PC-3 (cell line): ENCODE results near the gene CIB4.

Experiments
- CTCF ChIP-seq: fragments of 300-600 bp; sonication (generic); conservative IDR thresholded peaks from 2 replicates; pipeline ENCODE4 v1.5.1; 2017; ENCODE audit warnings: antibody characterized with exemption, low read depth, mild to moderate bottlenecking, low read length
- EZH2 ChIP-seq: fragments of 300-600 bp; sonication (generic); IDR thresholded peaks from one replicate; pipeline ENCODE4 v1.6.1; 2017; ENCODE audit warnings: antibody characterized with exemption, mild to moderate bottlenecking, low read length; ENCODE audit not compliant: unreplicated experiment

DNA sequence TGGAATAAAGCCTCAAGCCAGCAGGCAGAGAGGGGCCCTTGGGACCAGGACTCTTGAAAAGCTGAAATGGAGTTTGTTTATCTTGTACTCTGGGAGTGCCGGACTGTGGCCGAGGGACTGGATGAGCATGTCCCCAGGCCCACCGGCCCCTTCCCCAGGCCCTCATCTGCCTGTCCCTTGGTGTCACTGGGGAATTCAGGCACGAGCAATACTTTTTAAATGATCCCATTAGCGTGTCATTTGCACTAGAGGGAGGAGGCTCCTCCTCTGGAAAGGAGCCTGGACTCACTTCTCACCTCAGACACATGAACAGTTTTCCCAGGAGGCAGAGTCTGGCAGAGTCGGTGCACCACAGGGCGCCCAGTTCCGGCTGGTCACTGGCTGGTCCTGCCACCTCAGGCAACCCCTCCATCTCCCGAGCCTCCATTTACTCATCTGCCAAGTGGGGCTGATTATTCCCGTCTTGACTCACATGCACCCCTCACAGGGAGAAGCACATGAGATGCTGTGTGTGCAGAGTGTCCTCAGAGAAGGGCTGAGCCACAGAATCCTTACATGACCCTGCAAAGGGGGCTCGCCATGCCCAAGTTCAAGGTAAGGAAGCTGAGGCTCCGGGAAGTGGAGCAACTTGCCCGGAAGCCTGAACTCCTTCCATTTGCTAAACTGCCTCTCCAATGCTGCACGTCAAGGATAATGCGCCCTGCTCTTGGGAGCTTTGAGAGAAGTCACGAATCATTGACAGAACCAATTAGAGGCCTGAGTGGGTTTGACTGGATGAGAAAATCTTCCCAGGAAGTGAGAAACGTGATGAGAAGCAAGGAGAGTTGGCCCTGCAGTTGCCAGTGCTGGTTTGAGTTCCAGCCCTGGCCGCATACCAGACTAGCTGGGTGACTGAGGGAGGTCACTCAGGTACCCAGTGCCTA lies 26.7 kb downstream of the CIB4 start:
- TF ChIP-seq CTCF (no peak), EZH2 (no peak)
